Stimulated activated CD8-positive, alpha-beta memory T cell treated with anti-CD3 and anti-CD28 coated beads, Interleukin-7, amount 100 ng/mL, for 1 hour (primary cell): ENCODE data around the gene GJD3.
"Not testable (repeated sequence)": the region's sequence is repeated elsewhere in the genome, so short reads cannot be mapped to it uniquely, and the experiment has no call there.

Experiments used
- DNase-seq, 2 donors: peaks; one replicate each; pipeline ENCODE4 v3.0.0-alpha.2; 2020; ENCODE audit warnings: low read depth in 2 of 2

The GJD3 gene, protein sequence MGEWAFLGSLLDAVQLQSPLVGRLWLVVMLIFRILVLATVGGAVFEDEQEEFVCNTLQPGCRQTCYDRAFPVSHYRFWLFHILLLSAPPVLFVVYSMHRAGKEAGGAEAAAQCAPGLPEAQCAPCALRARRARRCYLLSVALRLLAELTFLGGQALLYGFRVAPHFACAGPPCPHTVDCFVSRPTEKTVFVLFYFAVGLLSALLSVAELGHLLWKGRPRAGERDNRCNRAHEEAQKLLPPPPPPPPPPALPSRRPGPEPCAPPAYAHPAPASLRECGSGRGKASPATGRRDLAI

GRCh38 chr17:40364121-40364861 is at the start of gene GJD3:
Gene GJD3 (minus strand): TSS chr17:40364737. CDS start chr17:40363815, 922 bp downstream.
- DNase-seq = no peak

- not testable (repeated sequence) for DNase-seq
Observed at GRCh38 chr17:40414312-40414711, 49.8 kb upstream of the GJD3 start.

DNA sequence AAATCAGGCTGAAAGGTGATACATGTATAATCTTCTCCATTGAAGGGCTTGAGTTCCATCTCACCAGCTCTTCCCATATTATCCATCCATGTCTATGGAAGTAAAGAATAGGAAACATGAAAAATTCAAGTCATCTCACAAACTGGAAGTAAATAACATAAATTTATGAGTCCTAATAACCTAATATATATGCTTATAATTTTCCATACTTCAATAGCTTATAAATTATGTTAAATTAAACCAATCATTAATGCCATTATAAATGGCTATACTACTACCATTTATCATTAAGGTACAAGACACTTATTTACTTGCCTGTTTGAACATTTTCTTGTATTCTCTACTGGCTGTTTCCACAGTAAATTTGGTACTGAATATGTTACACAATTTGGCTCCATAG is 48.3 kb upstream of the GJD3 start:
- DNase-seq = no peak

DNA sequence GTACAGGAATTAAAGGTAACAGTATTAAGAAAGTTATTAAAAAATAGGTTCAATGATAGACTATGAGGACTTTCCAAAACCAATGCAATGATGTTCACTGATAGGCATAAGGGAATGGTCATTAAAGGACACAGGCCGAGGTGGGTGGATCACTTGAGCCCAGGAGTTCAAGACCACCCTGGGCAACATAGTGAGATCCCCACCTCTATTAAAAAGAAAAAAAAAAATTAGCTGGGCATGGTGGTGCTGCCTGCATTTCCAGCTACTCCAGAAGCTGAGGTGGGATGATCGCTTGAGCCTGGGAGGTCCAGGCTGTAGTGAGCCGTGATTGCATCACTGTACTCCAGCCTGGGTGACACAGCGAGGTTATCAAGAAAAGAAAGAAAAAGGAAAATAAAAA is 47.3 kb upstream of the GJD3 start:
- no peak for DNase-seq

DNA sequence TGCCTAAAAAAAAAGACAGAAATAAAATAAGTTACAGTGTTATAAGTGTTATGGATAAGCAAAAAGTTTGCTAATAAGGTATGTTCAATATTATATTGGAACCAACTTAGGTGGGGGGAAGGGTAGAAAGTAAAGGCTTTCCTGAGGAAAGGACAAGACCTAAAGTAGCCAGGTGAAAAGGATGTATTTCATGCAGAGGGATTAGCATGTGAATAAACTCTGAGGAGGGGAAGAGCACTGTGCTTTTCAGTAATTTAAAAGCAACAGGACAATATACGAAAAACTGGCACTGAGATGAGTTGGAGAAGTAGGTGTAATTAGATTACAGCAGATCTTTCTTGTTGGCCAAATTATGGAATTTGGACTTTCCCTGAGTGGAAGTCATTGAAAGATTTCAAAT is 45.5 kb upstream of the GJD3 start:
- no peak for DNase-seq

- not testable (repeated sequence) for DNase-seq
Observed at GRCh38 chr17:40409540-40409939, 45.0 kb upstream of the GJD3 start.

DNA sequence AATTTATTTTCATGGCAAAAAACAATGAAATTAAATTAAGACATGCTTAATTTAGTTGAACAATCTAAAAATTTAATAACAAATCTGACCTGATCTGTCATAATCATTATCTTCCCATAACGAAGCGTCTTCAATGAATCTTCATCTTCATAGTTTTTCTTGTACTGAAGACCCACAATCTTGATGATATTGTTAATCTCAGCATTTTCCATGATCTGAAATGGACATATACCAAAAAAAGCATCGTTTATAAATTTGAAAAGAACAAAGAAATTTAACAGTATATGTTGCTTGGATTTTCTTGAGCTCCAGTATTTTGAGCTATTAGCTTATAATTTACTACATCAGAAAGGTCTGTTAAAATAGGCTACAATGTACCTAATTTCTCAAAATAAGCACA is 42.9 kb upstream of the GJD3 start:
- no peak for DNase-seq

- DNase-seq = no peak
Observed at GRCh38 chr17:40404003-40404402, 39.5 kb upstream of the GJD3 start.

DNA sequence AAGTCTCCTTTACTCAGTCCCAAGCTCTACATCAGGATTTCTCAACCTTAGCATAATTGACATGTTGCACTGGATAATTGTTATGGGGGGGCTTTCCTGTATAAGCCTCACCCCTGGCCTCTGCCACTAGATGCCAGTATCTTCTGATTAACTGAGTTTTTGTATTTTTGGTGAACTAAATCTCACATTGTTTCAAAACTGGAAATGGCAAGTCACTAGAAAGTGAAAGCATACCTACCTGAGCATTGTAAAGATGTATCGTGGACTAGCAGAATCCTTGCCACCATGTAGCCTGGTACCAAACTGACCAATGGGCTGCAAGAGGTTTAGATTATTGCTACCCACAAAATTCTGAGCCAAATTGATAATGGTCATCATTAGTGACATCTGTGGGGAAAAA is 38.1 kb upstream of the GJD3 start:
- DNase-seq = no peak

DNA sequence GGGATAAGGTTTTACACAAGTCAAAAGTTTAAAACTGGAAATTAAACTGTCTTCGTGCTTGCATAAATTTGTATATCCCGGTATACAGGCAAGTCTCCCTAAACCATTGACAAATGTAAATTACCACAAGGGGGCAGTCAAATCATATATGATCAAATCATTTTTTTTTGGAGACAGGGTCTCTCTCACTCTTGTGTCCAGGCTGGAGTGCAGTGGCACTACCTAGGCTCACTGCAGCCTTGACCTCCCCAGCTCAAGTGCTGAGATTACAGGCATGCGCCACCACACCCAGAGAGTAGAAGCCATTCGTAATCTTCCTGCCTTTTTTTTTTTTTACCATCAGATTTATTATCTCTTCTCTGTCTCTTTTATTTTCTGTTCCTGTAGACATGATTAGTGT is 34.6 kb upstream of the GJD3 start:
- no peak for DNase-seq

DNA sequence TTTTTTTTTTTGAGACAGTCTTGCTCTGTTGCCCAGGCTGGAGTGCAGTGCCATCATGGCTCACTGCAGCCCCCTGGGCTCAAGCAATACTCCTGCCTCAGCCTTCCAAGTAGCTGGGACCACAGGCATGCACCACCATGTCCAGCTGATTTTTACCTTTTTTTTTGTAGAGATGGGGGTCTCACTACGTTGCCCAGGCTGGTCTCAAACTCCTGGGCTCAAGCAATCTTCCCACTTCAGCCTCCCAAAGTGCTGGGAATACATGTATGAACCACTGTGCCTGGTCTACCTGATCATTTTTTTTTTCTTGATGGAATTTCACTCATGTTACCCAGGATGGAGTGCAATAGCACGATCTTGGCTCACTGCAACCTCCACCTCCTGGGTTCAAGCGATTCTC is 22.0 kb upstream of the GJD3 start:
- not testable (repeated sequence) for DNase-seq

DNA sequence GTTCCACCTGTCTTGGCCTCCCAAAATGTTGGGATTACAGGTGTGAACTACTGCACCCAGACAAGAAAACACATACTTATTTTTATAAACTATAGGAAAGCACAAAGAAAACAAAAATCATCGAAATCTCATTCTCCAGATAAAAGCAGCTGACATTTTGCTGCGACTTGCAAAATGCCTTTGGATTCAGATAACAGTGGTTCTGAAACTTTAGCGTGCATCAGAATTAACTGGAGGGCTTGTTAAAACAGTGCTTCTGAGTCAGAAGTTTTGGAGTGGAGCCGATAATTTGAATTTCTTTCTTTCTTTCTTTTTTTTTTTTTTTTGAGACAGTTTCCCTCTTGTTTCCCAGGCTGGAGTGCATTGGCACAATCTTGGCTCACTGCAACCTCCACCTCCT is 17.7 kb upstream of the GJD3 start:
- DNase-seq = no peak

GRCh38 chr17:40378966-40379365 is 14.4 kb upstream of the GJD3 start:
- DNase-seq = no peak

DNA sequence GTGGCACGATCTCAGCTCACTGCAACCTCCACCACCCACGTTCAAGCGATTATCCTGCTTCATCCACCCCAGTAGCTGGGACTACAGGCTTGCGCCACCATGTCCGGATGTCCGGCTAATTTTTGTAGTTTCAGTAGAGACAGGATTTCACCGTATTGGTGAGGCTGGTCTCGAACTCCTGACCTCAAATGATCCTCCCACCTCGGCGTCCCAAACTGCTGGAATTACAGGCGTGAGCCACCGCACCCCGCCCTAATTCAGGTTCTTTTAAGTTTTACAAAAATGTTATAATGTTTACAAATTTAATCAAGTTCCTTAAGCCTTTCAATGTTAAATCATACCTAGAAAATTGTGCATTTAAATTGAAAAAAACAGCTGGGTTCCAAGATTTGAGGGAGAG is 13.3 kb upstream of the GJD3 start:
- DNase-seq = no peak

DNA sequence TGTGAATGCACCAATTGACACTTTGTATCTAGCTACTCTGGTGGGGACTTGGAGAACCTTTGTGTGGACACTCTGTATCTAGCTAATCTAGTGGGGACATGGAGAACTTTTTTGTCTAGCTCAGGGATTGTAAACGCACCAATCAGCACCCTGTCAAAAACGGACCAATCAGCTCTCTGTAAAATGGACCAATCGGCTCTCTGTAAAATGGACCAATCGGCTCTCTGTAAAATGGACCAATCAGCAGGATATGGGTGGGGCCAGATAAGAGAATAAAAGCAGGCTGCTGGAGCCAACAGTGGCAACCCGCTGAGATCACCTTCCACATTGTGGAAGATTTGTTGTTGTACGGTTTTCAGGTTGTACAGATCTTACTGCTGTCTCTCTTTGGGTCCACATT is 12.0 kb upstream of the GJD3 start:
- not testable (repeated sequence) for DNase-seq

- not testable (repeated sequence) for DNase-seq
Observed at GRCh38 chr17:40375786-40376185, 11.2 kb upstream of the GJD3 start.

GRCh38 chr17:40374821-40375498 is 10.4 kb upstream of the GJD3 start:
- no peak for DNase-seq

GRCh38 chr17:40373999-40374398 is 9.5 kb upstream of the GJD3 start:
- no peak for DNase-seq

DNA sequence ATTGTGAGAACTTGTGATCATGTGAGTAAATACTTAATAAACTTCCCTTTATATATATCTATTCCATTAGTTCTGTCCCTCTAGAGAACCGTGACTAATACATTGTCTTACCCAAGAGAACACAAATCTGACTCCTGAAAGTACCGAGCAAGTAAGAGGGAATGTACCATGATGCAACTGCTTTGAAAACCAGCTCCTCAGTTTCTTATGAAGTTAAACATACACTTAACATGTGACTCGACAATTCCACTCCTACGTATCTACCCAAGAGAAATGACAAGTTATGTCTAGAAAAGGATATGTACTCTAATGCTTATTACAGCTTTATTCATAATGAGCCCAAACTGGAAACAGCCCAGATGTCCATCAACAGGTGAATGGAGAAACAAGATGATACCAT is 8.8 kb upstream of the GJD3 start:
- no peak for DNase-seq

GRCh38 chr17:40372644-40373043 is 8.1 kb upstream of the GJD3 start:
- DNase-seq = not testable (repeated sequence)

DNA sequence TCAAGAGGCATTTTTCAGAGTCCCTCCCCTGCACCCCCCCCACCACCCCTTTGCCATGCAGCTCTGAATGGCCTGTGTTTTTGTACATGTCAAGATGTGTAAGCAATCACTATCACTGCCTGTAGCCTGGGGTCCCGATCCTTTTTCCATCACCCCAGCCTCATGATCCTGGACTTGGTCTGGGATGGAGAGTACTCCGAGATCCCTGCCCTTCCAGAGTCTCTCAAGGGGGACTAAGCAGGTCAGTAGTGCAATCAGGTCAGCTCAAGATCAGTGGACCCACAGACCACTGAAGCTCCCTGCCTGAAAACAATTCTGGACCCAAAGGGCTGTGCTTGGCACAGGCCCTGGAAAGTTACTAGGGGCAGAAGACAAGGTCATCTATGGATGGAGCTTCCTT is 7.5 kb upstream of the GJD3 start:
- no peak for DNase-seq

DNA sequence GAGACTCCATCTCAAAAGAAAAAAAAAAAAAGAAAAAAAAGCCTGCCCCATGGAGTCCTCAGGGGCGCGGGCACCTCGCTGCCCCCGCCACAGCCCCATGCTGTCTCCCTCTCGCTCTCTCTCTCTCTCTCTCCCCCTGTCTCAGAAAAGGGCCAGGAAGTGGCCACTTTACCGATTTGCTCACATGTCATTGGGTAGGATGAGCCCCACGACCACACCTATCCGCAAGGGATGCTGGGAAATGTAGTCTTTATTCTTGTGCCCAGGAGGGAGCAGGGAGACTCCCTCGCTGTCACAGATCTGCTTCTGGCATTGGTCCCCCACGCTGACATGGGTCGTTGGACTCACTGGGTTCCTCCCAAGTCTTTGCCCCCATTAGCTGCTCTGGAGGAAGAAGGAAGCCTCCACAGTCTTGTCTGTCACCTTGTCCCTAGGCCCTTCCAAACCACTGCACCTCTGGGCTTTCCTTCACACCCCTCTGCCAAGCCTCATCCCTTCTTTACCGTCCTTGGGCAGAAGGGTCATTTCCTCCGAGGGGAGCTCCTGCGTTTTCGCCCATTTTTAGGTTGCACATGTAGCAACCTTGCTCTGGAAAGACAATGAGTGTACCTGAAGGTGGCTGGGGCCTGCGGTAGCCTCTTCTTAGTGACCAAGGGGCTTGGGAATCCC is 6.9 kb upstream of the GJD3 start:
- DNase-seq = no peak
